ENCODE results near the gene URI1. TPM values are rescaled to one million over a fixed set of nuclear protein-coding genes. Genes with fewer than 3 reads are reported as not detected.

The URI1 gene
- total RNA-seq, 1 experiment from 2014 or later: 68.9 TPM

DNA sequence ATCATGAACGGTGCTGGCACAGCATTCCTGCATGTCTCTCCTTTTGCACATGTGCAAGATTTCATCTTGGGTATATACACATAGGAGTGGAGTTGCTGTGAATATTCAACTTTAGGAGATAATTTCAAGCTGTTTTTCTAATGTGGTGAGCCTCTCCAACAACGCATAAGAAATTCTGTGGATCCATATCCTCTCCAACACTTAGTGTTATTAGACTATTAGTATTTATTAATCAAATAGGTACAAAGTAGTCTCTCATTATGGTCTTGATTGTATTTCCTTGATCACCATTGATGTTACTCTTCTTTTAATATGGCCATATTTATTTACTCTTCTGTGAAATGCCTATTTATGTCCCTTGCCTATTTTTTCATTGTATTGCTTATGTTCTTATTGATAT lies 114.5 kb downstream of the URI1 start:
- Mint-ChIP-seq H3K27ac (ENCODE audit: low read depth, unreplicated experiment) (no peak overlapping the region), H3K4me1 (ENCODE audit: insufficient read depth, unreplicated experiment) (no peaks in the 10 kb centered on the region), H3K36me3 (ENCODE audit: insufficient read depth, unreplicated experiment) (peaks cover 2% of the 10 kb centered on the region), H3K27me3 (ENCODE audit: insufficient read depth, unreplicated experiment) (no peaks in the 10 kb centered on the region), H3K4me3 (ENCODE audit: unreplicated experiment) (no peak overlapping the region), H3K9me3 (ENCODE audit: unreplicated experiment) (peaks cover 7% of the 10 kb centered on the region)
- ChIA-PET POLR2A (no interaction called here), CTCF (interaction anchor here (0.6 kb wide), 1 partner anchor 17 kb away, joined by 3 read pairs; no protein-coding TSS in a partner anchor)
- intact Hi-C loops (cut with micrococcal nuclease): no loop called here
- no TSS peak for BruUV-seq (replicated peaks)
- DNase-seq (ENCODE audit: unreplicated experiment): no peak
- TF ChIP-seq CTCF (IDR thresholded peaks at IDR 0.05; ENCODE audit: unreplicated experiment): no peak

DNA sequence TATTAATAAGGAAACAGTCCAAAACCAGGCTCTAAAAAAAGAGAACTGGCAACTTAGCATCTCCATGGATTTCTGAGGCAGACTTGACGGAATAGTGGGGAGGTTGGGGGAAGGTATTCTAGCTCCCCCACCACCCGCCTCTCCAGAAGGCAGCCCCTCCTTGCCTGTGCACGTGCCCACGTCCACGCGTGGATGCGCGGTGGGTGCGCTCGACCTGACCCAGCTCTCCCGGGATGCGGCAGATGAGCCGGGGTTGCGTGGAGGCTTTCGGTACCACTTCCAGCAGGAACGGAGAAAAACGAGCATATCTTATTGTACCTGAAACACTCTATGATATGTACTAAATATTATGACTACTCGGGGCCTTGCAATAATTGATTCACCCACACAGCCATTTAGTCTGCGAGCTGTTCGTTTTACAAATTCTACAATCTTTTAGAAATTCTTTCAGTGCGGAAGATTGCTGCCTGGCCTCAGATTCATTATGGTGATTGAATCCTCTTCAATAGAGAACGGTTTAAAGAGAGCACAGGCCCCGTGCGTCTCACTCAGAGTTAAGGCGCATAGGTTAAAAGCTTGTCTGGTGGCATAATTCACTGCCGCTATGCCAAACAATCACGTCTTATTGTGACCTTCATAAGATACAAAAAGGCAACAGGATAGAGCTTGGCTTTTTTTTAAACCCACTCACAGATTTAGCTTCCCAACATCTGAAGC lies 117.9 kb downstream of the URI1 start:
- intact Hi-C loops (cut with micrococcal nuclease): no loop called here
- Mint-ChIP-seq H3K27me3 (ENCODE audit: insufficient read depth, unreplicated experiment) (no peaks in the 10 kb centered on the region), H3K4me3 (ENCODE audit: unreplicated experiment) (no peak overlapping the region), H3K36me3 (ENCODE audit: insufficient read depth, unreplicated experiment) (no peaks in the 10 kb centered on the region), H3K27ac (ENCODE audit: low read depth, unreplicated experiment) (no peak overlapping the region), H3K9me3 (ENCODE audit: unreplicated experiment) (peaks cover 7% of the 10 kb centered on the region), H3K4me1 (ENCODE audit: insufficient read depth, unreplicated experiment) (no peaks in the 10 kb centered on the region)
- no TSS peak for BruUV-seq (replicated peaks)
- CTCF ChIA-PET: no interaction called here
- TF ChIP-seq CTCF (IDR thresholded peaks at IDR 0.05; ENCODE audit: unreplicated experiment): no peak
- POLR2A ChIA-PET: interaction anchor here (0.9 kb wide), 1 partner anchor 12 kb away, joined by 3 read pairs; no protein-coding TSS in a partner anchor
- DNase-seq (ENCODE audit: unreplicated experiment): no peak

- Mint-ChIP-seq H3K36me3 (ENCODE audit: insufficient read depth, unreplicated experiment) (no peaks in the 10 kb centered on the region), H3K27me3 (ENCODE audit: insufficient read depth, unreplicated experiment) (no peaks in the 10 kb centered on the region), H3K4me3 (ENCODE audit: unreplicated experiment) (no peak overlapping the region), H3K4me1 (ENCODE audit: insufficient read depth, unreplicated experiment) (no peaks in the 10 kb centered on the region), H3K9me3 (ENCODE audit: unreplicated experiment) (peaks cover 7% of the 10 kb centered on the region), H3K27ac (ENCODE audit: low read depth, unreplicated experiment) (no peak overlapping the region)
- POLR2A ChIA-PET: no interaction called here
- DNase-seq (ENCODE audit: unreplicated experiment): no peak
- intact Hi-C loops (cut with micrococcal nuclease): no loop called here
- no peak for TF ChIP-seq CTCF (IDR thresholded peaks at IDR 0.05; ENCODE audit: unreplicated experiment)
- BruUV-seq (replicated peaks): no TSS peak
- CTCF ChIA-PET: interaction anchor here (0.6 kb wide), 1 partner anchor 387 kb away, joined by 3 read pairs; no protein-coding TSS in a partner anchor
These were observed 118.6 kb downstream of the URI1 start for GRCh38 chr19:30060531-30061222.

- no TSS peak for BruUV-seq (replicated peaks)
- intact Hi-C loops (cut with micrococcal nuclease): no loop called here
- ChIA-PET POLR2A (interaction anchor here (0.6 to 1.0 kb wide), 2 partner anchors 12 to 464 kb away, joined by 3 read pairs; no protein-coding TSS in a partner anchor), CTCF (interaction anchor here (0.6 to 0.7 kb wide), 2 partner anchors 14 to 388 kb away, joined by 3 read pairs; no protein-coding TSS in a partner anchor)
- Mint-ChIP-seq H3K27me3 (ENCODE audit: insufficient read depth, unreplicated experiment) (no peaks in the 10 kb centered on the region), H3K4me1 (ENCODE audit: insufficient read depth, unreplicated experiment) (no peaks in the 10 kb centered on the region), H3K4me3 (ENCODE audit: unreplicated experiment) (no peak overlapping the region), H3K9me3 (ENCODE audit: unreplicated experiment) (peaks cover under 1% of the 10 kb centered on the region), H3K27ac (ENCODE audit: low read depth, unreplicated experiment) (no peak overlapping the region), H3K36me3 (ENCODE audit: insufficient read depth, unreplicated experiment) (no peaks in the 10 kb centered on the region)
- no peak for TF ChIP-seq CTCF (IDR thresholded peaks at IDR 0.05; ENCODE audit: unreplicated experiment)
- DNase-seq (ENCODE audit: unreplicated experiment): no peak
These were observed 119.4 kb downstream of the URI1 start for GRCh38 chr19:30061223-30062064.
